CD14-positive monocyte (primary cell): Measurements from ENCODE around the gene SCAPER. TPM values are rescaled to one million over a fixed set of nuclear protein-coding genes. Genes with fewer than 3 reads are reported as not detected.

Experiments used
- DNase-seq, 3 donors: peaks; one replicate each; pipeline ENCODE4 v3.0.0-alpha.2; 2011 to 2022
- H2AFZ ChIP-seq: 2 replicates; pipeline ENCODE4 v1.6.0; 2012; ENCODE audit warnings: mild to moderate bottlenecking, low read depth, low read length, inconsistent platforms; ENCODE audit not compliant: insufficient read depth, poor library complexity, severe bottlenecking
- H3K27ac ChIP-seq, 2 donors: 1 replicate in 1 of 2; 2 replicates in 1 of 2; pipeline ENCODE4 v1.5.1; 2012 to 2013; ENCODE audit warnings: low read length in 2 of 2, control low read depth in 1 of 2, inconsistent platforms in 1 of 2, low read depth in 1 of 2, mild to moderate bottlenecking in 1 of 2
- H3K27me3 ChIP-seq, 2 donors: one replicate each; pipeline versions ENCODE4 v1.6.0 to v1.6.1; 2011 to 2013; ENCODE audit warnings: low read length in 2 of 2; ENCODE audit not compliant: control insufficient read depth in 2 of 2, insufficient read depth in 2 of 2
- H3K36me3 ChIP-seq, 2 donors: replicated peaks in 1 of 2; 1 replicate in 1 of 2; 2 replicates in 1 of 2; pipeline versions ENCODE4 v1.5.1 to v1.6.1; 2012 to 2013; ENCODE audit warnings: low read length in 2 of 2, control low read depth in 1 of 2, inconsistent platforms in 1 of 2, mild to moderate bottlenecking in 1 of 2; ENCODE audit not compliant: insufficient read depth in 2 of 2, control insufficient read depth in 1 of 2
- H3K4me1 ChIP-seq, 2 donors: 1 replicate in 1 of 2; 2 replicates in 1 of 2; pipeline versions ENCODE4 v1.5.1 to v1.6.1; 2012 to 2013; ENCODE audit warnings: low read length in 2 of 2, control low read depth in 1 of 2, inconsistent platforms in 1 of 2, mild to moderate bottlenecking in 1 of 2, moderate library complexity in 1 of 2; ENCODE audit not compliant: insufficient read depth in 2 of 2, control insufficient read depth in 1 of 2
- H3K4me2 ChIP-seq: replicated peaks from 2 replicates; pipeline ENCODE3; 2012; ENCODE audit warnings: low read length, moderate library complexity, mild to moderate bottlenecking; ENCODE audit not compliant: poor library complexity, severe bottlenecking; ENCODE audit errors: extremely low read depth
- H3K4me3 ChIP-seq, 3 experiments: fragments of 200-600 bp in 1 of 3; sonication (generic) in 1 of 3; replicated peaks in 1 of 3; 1 replicate in 2 of 3; 2 replicates in 1 of 3; pipeline ENCODE4 v1.5.1; 2011 to 2013; ENCODE audit warnings: low read length in 3 of 3, mild to moderate bottlenecking in 3 of 3, control low read depth in 2 of 3, low read depth in 2 of 3, inconsistent platforms in 1 of 3, moderate library complexity in 1 of 3
- H3K79me2 ChIP-seq: 2 replicates; pipeline ENCODE4 v1.6.0; 2012; ENCODE audit warnings: mild to moderate bottlenecking, control low read depth, inconsistent platforms, low read length, moderate library complexity; ENCODE audit not compliant: insufficient read depth
- H3K9ac ChIP-seq: 2 replicates; pipeline ENCODE4 v1.6.0; 2017; ENCODE audit warnings: low read length, mild to moderate bottlenecking; ENCODE audit not compliant: insufficient read depth, poor library complexity, severe bottlenecking
- H3K9me3 ChIP-seq, 2 donors: replicated peaks in 1 of 2; 1 replicate in 1 of 2; 2 replicates in 1 of 2; pipeline versions ENCODE4 v1.5.1 to v1.6.1; 2012 to 2013; ENCODE audit warnings: low read length in 2 of 2, control low read depth in 1 of 2; ENCODE audit not compliant: control insufficient read depth in 1 of 2, insufficient read depth in 1 of 2
- H4K20me1 ChIP-seq: 2 replicates; pipeline ENCODE4 v1.6.0; 2012; ENCODE audit warnings: mild to moderate bottlenecking, low read length, control low read depth, moderate library complexity; ENCODE audit not compliant: insufficient read depth
- H3K27ac Mint-ChIP-seq, 7 donors: one replicate each; pipeline ENCODE4 v1.8.0; 2020; ENCODE audit warnings: mild to moderate bottlenecking in 7 of 7, mixed read lengths in 7 of 7, moderate library complexity in 6 of 7, inconsistent platforms in 2 of 7
- H3K27me3 Mint-ChIP-seq, 3 donors: one replicate each; pipeline ENCODE4 v1.8.0; 2021 to 2022; ENCODE audit warnings: low read depth in 3 of 3, mild to moderate bottlenecking in 3 of 3, mixed read lengths in 3 of 3, moderate library complexity in 3 of 3, inconsistent platforms in 1 of 3
- H3K36me3 Mint-ChIP-seq, 2 donors: one replicate each; pipeline ENCODE4 v1.8.0; 2020; ENCODE audit warnings: mixed read lengths in 2 of 2, inconsistent platforms in 1 of 2, mild to moderate bottlenecking in 1 of 2
- H3K4me1 Mint-ChIP-seq: one replicate; pipeline ENCODE4 v1.8.0; 2020; ENCODE audit warnings: mild to moderate bottlenecking, mixed read lengths
- H3K4me3 Mint-ChIP-seq, 2 donors: one replicate each; pipeline ENCODE4 v1.8.0; 2020; ENCODE audit warnings: mild to moderate bottlenecking in 2 of 2, mixed read lengths in 2 of 2, moderate library complexity in 1 of 2
- H3K9me3 Mint-ChIP-seq, 7 donors: one replicate each; pipeline ENCODE4 v1.8.0; 2020 to 2022; ENCODE audit warnings: mixed read lengths in 7 of 7, mild to moderate bottlenecking in 6 of 7, moderate library complexity in 6 of 7, inconsistent platforms in 2 of 7
- CTCF ChIP-seq: fragments of 200-600 bp; IDR thresholded peaks from one replicate; pipeline ENCODE4 v1.8.0; 2022; ENCODE audit warnings: antibody characterized with exemption, mild to moderate bottlenecking
- WGBS: methylation state at CpG from one replicate; pipeline ENCODE4 v1.1.5; 2013; ENCODE audit warnings: missing lambda C conversion rate; ENCODE audit not compliant: insufficient coverage; 5-methylcytosine and 5-hydroxymethylcytosine counted together
- intact Hi-C, 2 donors: fragments of 100-400 bp; cut with micrococcal nuclease; formaldehyde crosslinking; loops; one replicate each; pipeline versions ENCODE4 v1.15.0 to v1.15.1; 2023
- polyA plus RNA-seq, 3 donors: library from polyadenylated mRNA; depleted of rRNA in 1 of 3; unstranded in 2 of 3; stranded (reverse) in 1 of 3; fragments of 300-500 nt in 2 of 3; fragments of >200 nt in 1 of 3; fragmentation: Illumina TruSeq in 2 of 3; gene quantifications; 1 replicate in 2 of 3; 2 replicates in 1 of 3; pipeline ENCODE4 v1.2.3, GENCODE V29; 2012 to 2021

The SCAPER gene
- polyA plus RNA-seq, 3 donors = 2.5 to 5.4 (median 4.2) TPM

GRCh38 chr15:76756381-76756780 lies 148.8 kb downstream of the SCAPER start:
- no peaks in the 10 kb centered on the region for H3K79me2 ChIP-seq
- H3K4me2 ChIP-seq = no peak overlapping the region
- no peak overlapping the region for H2AFZ ChIP-seq
- peaks cover 3% of the 10 kb centered on the region for H3K4me1 Mint-ChIP-seq
- peaks cover 0 to 20% of the 10 kb centered on the region in 2 donors for H3K36me3 ChIP-seq
- no peaks in the 10 kb centered on the region for H3K27me3 ChIP-seq
- no peaks in the 10 kb centered on the region for H3K27me3 Mint-ChIP-seq
- no peak for DNase-seq
- H3K4me3 Mint-ChIP-seq = no peak overlapping the region
- no peak overlapping the region for H3K27ac ChIP-seq
- H3K36me3 Mint-ChIP-seq = peaks cover 18 to 42% of the 10 kb centered on the region in 2 donors
- intact Hi-C loops = no loop called here
- no peak overlapping the region for H3K27ac Mint-ChIP-seq
- no peaks in the 10 kb centered on the region for H3K4me1 ChIP-seq
- H3K9me3 ChIP-seq = no peaks in the 10 kb centered on the region
- no peak overlapping the region for H3K4me3 ChIP-seq
- H4K20me1 ChIP-seq = no peaks in the 10 kb centered on the region
- peaks cover 0 to 3% (median 0%) of the 10 kb centered on the region in 7 donors for H3K9me3 Mint-ChIP-seq
- no peak overlapping the region for H3K9ac ChIP-seq
- TF ChIP-seq CTCF = no peak

GRCh38 chr15:76753771-76754170 lies 151.4 kb downstream of the SCAPER start:
- Mint-ChIP-seq H3K36me3 (peaks cover 14 to 31% of the 10 kb centered on the region in 2 donors), H3K27ac (no peak overlapping the region)

More at GRCh38 chr15:76753771-76754170, 151.4 kb downstream of the SCAPER start:
- intact Hi-C loops = no loop called here
- H4K20me1 ChIP-seq = no peaks in the 10 kb centered on the region
- whole genome bisulfite sequencing = 80% methylated on average over 1 of the region's 6 CpGs
- no peak overlapping the region for H3K9ac ChIP-seq
- H3K4me3 ChIP-seq = no peak overlapping the region
- no peaks in the 10 kb centered on the region for H3K79me2 ChIP-seq
- H3K9me3 ChIP-seq = no peaks in the 10 kb centered on the region
- H2AFZ ChIP-seq = no peak overlapping the region
- Mint-ChIP-seq H3K27me3 (no peaks in the 10 kb centered on the region), H3K4me3 (no peak overlapping the region), H3K4me1 (peaks cover 3% of the 10 kb centered on the region), H3K9me3 (peaks cover 0 to 3% (median 0%) of the 10 kb centered on the region in 7 donors)
- DNase-seq = no peak
- no peaks in the 10 kb centered on the region for H3K4me1 ChIP-seq
- TF ChIP-seq CTCF = no peak
- no peaks in the 10 kb centered on the region for H3K27me3 ChIP-seq
- H3K4me2 ChIP-seq = no peak overlapping the region
- peaks cover 0 to 7% of the 10 kb centered on the region in 2 donors for H3K36me3 ChIP-seq
- H3K27ac ChIP-seq = no peak overlapping the region
